ENCODE data around the gene TMEM163. TPM values are rescaled to one million over a fixed set of nuclear protein-coding genes. Genes with fewer than 3 reads are reported as not detected.

Gene TMEM163
- total and polyA plus RNA-seq, 2 of the 13 experiments (the other 11 are each of a cell fraction or from before 2014, with no cell fraction given) = 0.05 TPM; not detected in 1

DNA sequence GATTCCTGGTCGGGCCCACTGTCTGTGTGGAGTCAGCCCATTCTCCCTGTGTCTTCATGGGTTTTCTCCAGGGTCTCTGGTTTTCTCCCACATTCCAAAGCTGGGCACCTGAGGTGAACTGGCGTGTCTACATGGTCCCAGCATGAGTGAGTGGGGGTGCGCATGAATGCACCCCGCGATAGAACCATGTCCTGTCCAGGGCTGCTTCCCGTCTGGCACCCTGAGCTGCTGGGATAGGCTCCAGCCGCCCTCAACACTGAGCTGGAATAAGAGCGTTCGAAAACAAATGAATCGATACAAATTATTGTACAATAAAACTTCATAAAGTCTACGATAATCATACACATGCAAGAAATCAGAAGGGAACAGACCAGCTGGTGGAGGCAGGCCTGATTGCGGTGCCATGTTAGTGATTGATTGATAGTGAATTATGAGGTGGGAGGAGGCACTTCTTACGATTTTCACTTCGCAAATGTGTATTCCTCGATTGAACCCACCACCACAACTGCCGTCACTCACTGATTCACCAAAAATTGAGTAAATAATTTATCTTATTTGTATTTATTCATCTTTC lies 278.4 kb downstream of the TMEM163 start (continued):
- no peak for TF ChIP-seq THAP8 (CRISPR knock-in tag; IDR thresholded peaks at IDR 0.05; ENCODE audit: borderline replicate concordance)
- no peak for TF ChIP-seq NR2F1 (CRISPR knock-in tag; IDR thresholded peaks at IDR 0.05)

DNA sequence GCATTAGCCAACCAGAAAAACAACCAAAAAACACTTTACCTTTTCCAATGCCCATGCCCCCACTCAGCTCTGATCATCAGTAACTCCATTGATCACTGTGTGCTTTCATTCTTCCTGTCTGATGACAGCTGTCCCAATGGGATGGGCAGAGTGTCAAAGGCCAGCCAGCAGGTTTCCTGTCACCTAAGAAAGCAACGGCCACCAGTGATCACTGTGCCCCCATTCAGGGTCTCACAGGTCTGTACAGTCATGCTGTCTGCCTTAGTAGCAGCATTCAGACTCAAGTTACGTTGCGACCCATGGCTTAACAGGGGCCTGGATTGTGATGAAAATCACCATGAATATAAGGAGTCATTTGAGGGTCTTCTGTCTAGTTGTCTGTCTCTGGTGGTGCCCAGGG lies 280.4 kb downstream of the TMEM163 start:
- no peaks in the 10 kb centered on the region for H3K9me3 ChIP-seq (ENCODE audit: low read length)
- in situ Hi-C loops (cut with HindIII; ENCODE audit: extremely low pct_ligation_motif_present, low pct_unique_long_range_greater_than_20kb) (no loop called here), intact Hi-C loops (cut with micrococcal nuclease; ENCODE audit: unreplicated experiment) (no loop called here)
- peaks cover 61 to 92% of the 10 kb centered on the region in 2 experiments for H3K36me3 ChIP-seq (replicated peaks in 1 of 2; ENCODE audit: control insufficient read depth in 1 of 2, insufficient read depth in 2 of 2, low read length in 2 of 2)
- no peak overlapping the region for H3K4me3 ChIP-seq (replicated peaks in 1 of 3; ENCODE audit: insufficient read depth in 1 of 3, low read depth in 2 of 3, low read length in 3 of 3)
- H2AFZ ChIP-seq (ENCODE audit: low read length) = no peak overlapping the region
- H3K4me1 ChIP-seq (ENCODE audit: insufficient read depth, low read length) = peaks cover 32% of the 10 kb centered on the region
- no peak overlapping the region for H3K27ac ChIP-seq (ENCODE audit: extremely low read length, insufficient read depth, low read length)
- peaks cover 9% of the 10 kb centered on the region; the same call in 1 of the 2 replicates for H4K20me1 ChIP-seq (ENCODE audit: insufficient read depth, low read length)
- CTCF ChIA-PET (ENCODE audit: low intra/inter-chr PET ratio, low total read pairs) = no interaction called here
- no TSS peak for BruUV-seq (replicated peaks)
- WGBS (ENCODE audit: low lambda C conversion rate) = 83% methylated on average over 3 of the region's 3 CpGs
- ATAC-seq (no peak), DNase-seq (ENCODE audit: low spot score) (no peak), FAIRE-seq (no peak)
- peaks cover 60% of the 10 kb centered on the region for H3K79me2 ChIP-seq (ENCODE audit: insufficient read depth, low read length)
- TF ChIP-seq RBM22 (optimal IDR thresholded peaks at IDR 0.05; ENCODE audit: low read length) (peak; percentile 84), ZFP36L2 (CRISPR knock-in tag; IDR thresholded peaks at IDR 0.05) (no peak), RCOR2 (CRISPR knock-in tag; IDR thresholded peaks at IDR 0.05) (no peak)
- no peaks in the 10 kb centered on the region for H3K27me3 ChIP-seq (ENCODE audit: control insufficient read depth in 1 of 2, insufficient read depth in 2 of 2, low read length in 2 of 2)
- no peak overlapping the region for H3K4me2 ChIP-seq (ENCODE audit: low read depth, low read length)
- H3K9ac ChIP-seq (ENCODE audit: insufficient read depth, low read depth, low read length) = no peak overlapping the region
- POLR2A ChIA-PET = no interaction called here

GRCh38 chr2:134436706-134437105 lies 282.1 kb downstream of the TMEM163 start:
- ChIA-PET POLR2A (interaction anchor here (4.3 kb wide), 1 partner anchor 25 kb away, joined by 26 read pairs; no protein-coding TSS in a partner anchor), CTCF (ENCODE audit: low intra/inter-chr PET ratio, low total read pairs) (no interaction called here)
- Histone ChIP-seq H3K9me3 (ENCODE audit: low read length) (no peaks in the 10 kb centered on the region), H3K79me2 (ENCODE audit: insufficient read depth, low read length) (peaks cover 63% of the 10 kb centered on the region), H3K9ac (ENCODE audit: insufficient read depth, low read depth, low read length) (no peak overlapping the region), H2AFZ (ENCODE audit: low read length) (no peak overlapping the region), H3K27me3 (ENCODE audit: control insufficient read depth in 1 of 2, insufficient read depth in 2 of 2, low read length in 2 of 2) (no peaks in the 10 kb centered on the region), H3K4me2 (ENCODE audit: low read depth, low read length) (no peak overlapping the region), H3K4me1 (ENCODE audit: insufficient read depth, low read length) (peaks cover 42% of the 10 kb centered on the region), H3K4me3 (replicated peaks in 1 of 3; ENCODE audit: insufficient read depth in 1 of 3, low read depth in 2 of 3, low read length in 3 of 3) (no peak overlapping the region), H4K20me1 (ENCODE audit: insufficient read depth, low read length) (0 out of 2 replicates have a peak, but pooled peaks cover 6% of the 10 kb centered on the region), H3K36me3 (replicated peaks in 1 of 2; ENCODE audit: control insufficient read depth in 1 of 2, insufficient read depth in 2 of 2, low read length in 2 of 2) (peaks cover 52 to 84% of the 10 kb centered on the region in 2 experiments), H3K27ac (ENCODE audit: extremely low read length, insufficient read depth, low read length) (no peak overlapping the region)
- 98% methylated on average over 7 of the region's 7 CpGs for WGBS (ENCODE audit: low lambda C conversion rate)
- ATAC-seq (no peak), DNase-seq (ENCODE audit: low spot score) (no peak), FAIRE-seq (no peak)
- BruUV-seq (replicated peaks) = no TSS peak
- in situ Hi-C loops (cut with HindIII; ENCODE audit: extremely low pct_ligation_motif_present, low pct_unique_long_range_greater_than_20kb) (no loop called here), intact Hi-C loops (cut with micrococcal nuclease; ENCODE audit: unreplicated experiment) (no loop called here)
- TF ChIP-seq JDP2 (CRISPR knock-in tag; IDR thresholded peaks at IDR 0.05; ENCODE audit: borderline replicate concordance) (no peak), AHR (CRISPR knock-in tag; IDR thresholded peaks at IDR 0.05) (no peak), RBM22 (optimal IDR thresholded peaks at IDR 0.05; ENCODE audit: low read length) (peak; percentile 13), MAFK (conservative IDR thresholded peaks at IDR 0.05 in 1 of 2, IDR thresholded peaks at IDR 0.05 in 1 of 2; ENCODE audit: low read length in 2 of 2) (no peak), FOXM1 (CRISPR knock-in tag; IDR thresholded peaks at IDR 0.05) (no peak), TRIM24 (CRISPR knock-in tag; IDR thresholded peaks at IDR 0.05) (no peak)
- TF ChIP-seq, protein P1, sequence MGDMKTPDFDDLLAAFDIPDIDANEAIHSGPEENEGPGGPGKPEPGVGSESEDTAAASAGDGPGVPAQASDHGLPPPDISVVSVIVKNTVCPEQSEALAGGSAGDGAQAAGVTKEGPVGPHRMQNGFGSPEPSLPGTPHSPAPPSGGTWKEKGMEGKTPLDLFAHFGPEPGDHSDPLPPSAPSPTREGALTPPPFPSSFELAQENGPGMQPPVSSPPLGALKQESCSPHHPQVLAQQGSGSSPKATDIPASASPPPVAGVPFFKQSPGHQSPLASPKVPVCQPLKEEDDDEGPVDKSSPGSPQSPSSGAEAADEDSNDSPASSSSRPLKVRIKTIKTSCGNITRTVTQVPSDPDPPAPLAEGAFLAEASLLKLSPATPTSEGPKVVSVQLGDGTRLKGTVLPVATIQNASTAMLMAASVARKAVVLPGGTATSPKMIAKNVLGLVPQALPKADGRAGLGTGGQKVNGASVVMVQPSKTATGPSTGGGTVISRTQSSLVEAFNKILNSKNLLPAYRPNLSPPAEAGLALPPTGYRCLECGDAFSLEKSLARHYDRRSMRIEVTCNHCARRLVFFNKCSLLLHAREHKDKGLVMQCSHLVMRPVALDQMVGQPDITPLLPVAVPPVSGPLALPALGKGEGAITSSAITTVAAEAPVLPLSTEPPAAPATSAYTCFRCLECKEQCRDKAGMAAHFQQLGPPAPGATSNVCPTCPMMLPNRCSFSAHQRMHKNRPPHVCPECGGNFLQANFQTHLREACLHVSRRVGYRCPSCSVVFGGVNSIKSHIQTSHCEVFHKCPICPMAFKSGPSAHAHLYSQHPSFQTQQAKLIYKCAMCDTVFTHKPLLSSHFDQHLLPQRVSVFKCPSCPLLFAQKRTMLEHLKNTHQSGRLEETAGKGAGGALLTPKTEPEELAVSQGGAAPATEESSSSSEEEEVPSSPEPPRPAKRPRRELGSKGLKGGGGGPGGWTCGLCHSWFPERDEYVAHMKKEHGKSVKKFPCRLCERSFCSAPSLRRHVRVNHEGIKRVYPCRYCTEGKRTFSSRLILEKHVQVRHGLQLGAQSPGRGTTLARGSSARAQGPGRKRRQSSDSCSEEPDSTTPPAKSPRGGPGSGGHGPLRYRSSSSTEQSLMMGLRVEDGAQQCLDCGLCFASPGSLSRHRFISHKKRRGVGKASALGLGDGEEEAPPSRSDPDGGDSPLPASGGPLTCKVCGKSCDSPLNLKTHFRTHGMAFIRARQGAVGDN (CRISPR knock-in tag; IDR thresholded peaks at IDR 0.05) = 0 out of 2 replicates have a peak, but pooled peaks have one; percentile 23

Data from HepG2 (cell line).